ENCODE results near the gene ITFG1. TPM values are rescaled to one million over a fixed set of nuclear protein-coding genes. Genes with fewer than 3 reads are reported as not detected.
A peak's percentile ranks its signal among the peaks of the same experiment; 100 is the strongest.

Gene ITFG1
- total and polyA plus RNA-seq, 2 of the 13 experiments (the other 11 are each of a cell fraction or from before 2014, with no cell fraction given) = 74.5 to 150 TPM

DNA sequence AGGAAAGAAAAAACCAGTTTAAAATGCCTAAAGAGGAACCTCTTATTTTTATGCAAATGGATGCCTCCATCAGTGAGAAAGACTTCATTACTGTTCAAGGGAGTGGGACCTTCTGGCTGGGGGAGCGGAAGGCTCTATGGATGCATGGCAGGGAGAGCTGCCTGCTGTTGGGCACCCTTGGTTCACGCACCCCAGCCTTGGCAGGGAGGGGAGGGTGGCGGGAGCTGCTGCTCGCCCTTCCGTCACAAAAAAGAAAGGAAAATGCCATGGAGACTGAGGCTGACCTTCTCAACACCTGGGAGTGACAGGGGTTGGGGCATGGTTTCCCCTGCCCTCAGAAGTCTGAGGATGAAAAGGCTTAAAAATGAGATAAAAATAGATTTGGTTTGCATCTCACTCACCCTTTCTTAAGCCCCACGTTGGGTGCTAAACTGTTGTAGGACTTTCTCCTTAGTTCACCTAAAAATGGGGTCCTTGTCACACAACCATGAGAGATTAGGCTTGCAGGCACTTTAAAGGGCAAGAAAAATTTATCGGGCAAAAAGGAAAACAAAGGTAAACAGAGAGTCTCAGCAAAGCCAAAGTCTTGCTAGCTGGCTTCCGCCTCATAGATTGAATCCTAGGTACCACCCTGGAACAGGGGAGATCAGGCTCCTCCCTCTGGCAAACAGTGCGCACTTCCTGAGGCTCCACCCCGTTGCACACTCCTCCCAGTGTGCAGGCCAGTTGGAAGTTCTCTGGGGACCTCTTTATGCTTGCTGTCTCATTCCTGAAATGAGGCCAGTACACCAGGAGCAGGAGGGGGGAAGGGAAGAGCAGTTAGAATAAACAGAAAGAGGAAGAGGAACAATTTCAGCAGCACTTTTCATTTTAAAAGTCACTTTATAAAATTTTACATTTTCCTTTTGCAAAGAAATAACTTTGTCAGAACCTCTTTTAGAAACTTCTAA lies 31.8 kb upstream of the ITFG1 start (continued):
- TF ChIP-seq, protein P1, sequence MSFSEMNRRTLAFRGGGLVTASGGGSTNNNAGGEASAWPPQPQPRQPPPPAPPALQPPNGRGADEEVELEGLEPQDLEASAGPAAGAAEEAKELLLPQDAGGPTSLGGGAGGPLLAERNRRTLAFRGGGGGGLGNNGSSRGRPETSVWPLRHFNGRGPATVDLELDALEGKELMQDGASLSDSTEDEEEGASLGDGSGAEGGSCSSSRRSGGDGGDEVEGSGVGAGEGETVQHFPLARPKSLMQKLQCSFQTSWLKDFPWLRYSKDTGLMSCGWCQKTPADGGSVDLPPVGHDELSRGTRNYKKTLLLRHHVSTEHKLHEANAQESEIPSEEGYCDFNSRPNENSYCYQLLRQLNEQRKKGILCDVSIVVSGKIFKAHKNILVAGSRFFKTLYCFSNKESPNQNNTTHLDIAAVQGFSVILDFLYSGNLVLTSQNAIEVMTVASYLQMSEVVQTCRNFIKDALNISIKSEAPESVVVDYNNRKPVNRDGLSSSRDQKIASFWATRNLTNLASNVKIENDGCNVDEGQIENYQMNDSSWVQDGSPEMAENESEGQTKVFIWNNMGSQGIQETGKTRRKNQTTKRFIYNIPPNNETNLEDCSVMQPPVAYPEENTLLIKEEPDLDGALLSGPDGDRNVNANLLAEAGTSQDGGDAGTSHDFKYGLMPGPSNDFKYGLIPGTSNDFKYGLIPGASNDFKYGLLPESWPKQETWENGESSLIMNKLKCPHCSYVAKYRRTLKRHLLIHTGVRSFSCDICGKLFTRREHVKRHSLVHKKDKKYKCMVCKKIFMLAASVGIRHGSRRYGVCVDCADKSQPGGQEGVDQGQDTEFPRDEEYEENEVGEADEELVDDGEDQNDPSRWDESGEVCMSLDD (CRISPR knock-in tag; IDR thresholded peaks at IDR 0.05; ENCODE audit: borderline replicate concordance) = no peak
- TF ChIP-seq ZNF12 (CRISPR knock-in tag; IDR thresholded peaks at IDR 0.05) = 0 out of 2 replicates have a peak, but pooled peaks have one; percentile 41
- TF ChIP-seq, protein P2, sequence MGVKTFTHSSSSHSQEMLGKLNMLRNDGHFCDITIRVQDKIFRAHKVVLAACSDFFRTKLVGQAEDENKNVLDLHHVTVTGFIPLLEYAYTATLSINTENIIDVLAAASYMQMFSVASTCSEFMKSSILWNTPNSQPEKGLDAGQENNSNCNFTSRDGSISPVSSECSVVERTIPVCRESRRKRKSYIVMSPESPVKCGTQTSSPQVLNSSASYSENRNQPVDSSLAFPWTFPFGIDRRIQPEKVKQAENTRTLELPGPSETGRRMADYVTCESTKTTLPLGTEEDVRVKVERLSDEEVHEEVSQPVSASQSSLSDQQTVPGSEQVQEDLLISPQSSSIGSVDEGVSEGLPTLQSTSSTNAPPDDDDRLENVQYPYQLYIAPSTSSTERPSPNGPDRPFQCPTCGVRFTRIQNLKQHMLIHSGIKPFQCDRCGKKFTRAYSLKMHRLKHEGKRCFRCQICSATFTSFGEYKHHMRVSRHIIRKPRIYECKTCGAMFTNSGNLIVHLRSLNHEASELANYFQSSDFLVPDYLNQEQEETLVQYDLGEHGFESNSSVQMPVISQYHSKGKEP (CRISPR knock-in tag; IDR thresholded peaks at IDR 0.05) = no peak
- peak; percentile 59; the same call in 1 of the 2 replicates for TF ChIP-seq IRF2 (CRISPR knock-in tag; IDR thresholded peaks at IDR 0.05)
- no peak for TF ChIP-seq EEA1 (CRISPR knock-in tag; IDR thresholded peaks at IDR 0.05; ENCODE audit: borderline replicate concordance)
- 0 out of 2 replicates have a peak, but pooled peaks have one; percentile 17 for TF ChIP-seq ZNF337 (CRISPR knock-in tag; IDR thresholded peaks at IDR 0.05; ENCODE audit: borderline replicate concordance, low read depth)
- TF ChIP-seq, protein P3, sequence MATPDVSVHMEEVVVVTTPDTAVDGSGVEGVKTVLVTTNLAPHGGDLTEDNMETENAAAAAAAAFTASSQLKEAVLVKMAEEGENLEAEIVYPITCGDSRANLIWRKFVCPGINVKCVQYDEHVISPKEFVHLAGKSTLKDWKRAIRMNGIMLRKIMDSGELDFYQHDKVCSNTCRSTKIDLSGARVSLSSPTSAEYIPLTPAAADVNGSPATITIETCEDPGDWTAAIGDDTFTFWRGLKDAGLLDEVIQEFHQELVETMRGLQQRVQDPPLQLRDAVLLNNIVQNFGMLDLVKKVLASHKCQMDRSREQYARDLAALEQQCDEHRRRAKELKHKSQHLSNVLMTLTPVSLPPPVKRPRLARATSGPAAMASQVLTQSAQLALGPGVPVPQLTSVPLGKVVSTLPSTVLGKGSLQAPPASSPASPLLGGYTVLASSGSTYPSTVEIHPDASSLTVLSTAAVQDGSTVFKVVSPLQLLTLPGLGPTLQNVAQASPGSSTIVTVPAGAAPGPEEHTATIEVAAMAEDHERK (CRISPR knock-in tag; IDR thresholded peaks at IDR 0.05; ENCODE audit: low read depth) = no peak
- no peak for TF ChIP-seq ZNF484 (CRISPR knock-in tag; IDR thresholded peaks at IDR 0.05; ENCODE audit: borderline replicate concordance, low read depth)
- TF ChIP-seq MIER2 (CRISPR knock-in tag; IDR thresholded peaks at IDR 0.05) = peak; percentile 41; the same call in 1 of the 2 replicates
- no peak for TF ChIP-seq MBD4 (IDR thresholded peaks at IDR 0.05; ENCODE audit: borderline replicate concordance, low read length)
- peak; percentile 27; the same call in 1 of the 2 replicates for TF ChIP-seq ZNF782 (CRISPR knock-in tag; IDR thresholded peaks at IDR 0.05; ENCODE audit: borderline replicate concordance)
- no peak for TF ChIP-seq ZNF780A (CRISPR knock-in tag; IDR thresholded peaks at IDR 0.05)
- TF ChIP-seq, protein P4, sequence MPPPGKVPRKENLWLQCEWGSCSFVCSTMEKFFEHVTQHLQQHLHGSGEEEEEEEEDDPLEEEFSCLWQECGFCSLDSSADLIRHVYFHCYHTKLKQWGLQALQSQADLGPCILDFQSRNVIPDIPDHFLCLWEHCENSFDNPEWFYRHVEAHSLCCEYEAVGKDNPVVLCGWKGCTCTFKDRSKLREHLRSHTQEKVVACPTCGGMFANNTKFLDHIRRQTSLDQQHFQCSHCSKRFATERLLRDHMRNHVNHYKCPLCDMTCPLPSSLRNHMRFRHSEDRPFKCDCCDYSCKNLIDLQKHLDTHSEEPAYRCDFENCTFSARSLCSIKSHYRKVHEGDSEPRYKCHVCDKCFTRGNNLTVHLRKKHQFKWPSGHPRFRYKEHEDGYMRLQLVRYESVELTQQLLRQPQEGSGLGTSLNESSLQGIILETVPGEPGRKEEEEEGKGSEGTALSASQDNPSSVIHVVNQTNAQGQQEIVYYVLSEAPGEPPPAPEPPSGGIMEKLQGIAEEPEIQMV (CRISPR knock-in tag; IDR thresholded peaks at IDR 0.05; ENCODE audit: low read depth) = no peak
- no peak for TF ChIP-seq SYNCRIP (IDR thresholded peaks at IDR 0.05; ENCODE audit: insufficient read depth, low read depth, low read length)
- TF ChIP-seq ZNF788 (CRISPR knock-in tag; IDR thresholded peaks at IDR 0.05; ENCODE audit: borderline replicate concordance) = no peak; the same call in 1 of the 2 replicates
- TF ChIP-seq RFX3 (CRISPR knock-in tag; IDR thresholded peaks at IDR 0.05) = no peak
- TF ChIP-seq MED8 (CRISPR knock-in tag; IDR thresholded peaks at IDR 0.05; ENCODE audit: insufficient replicate concordance) = no peak
- no peak for TF ChIP-seq ZBTB7A (CRISPR knock-in tag; IDR thresholded peaks at IDR 0.05)
- TF ChIP-seq ZNF24 (IDR thresholded peaks at IDR 0.05) = no peak
- TF ChIP-seq ZNF644 (CRISPR knock-in tag; IDR thresholded peaks at IDR 0.05; ENCODE audit: low read depth) = peak; percentile 95
- TF ChIP-seq TBP (CRISPR knock-in tag; IDR thresholded peaks at IDR 0.05) = no peak
- TF ChIP-seq ZNF850 (CRISPR knock-in tag; conservative IDR thresholded peaks at IDR 0.05) = no peak

All from HepG2 (cell line).